GM12891 (cell line): ENCODE measurements around the gene ARHGAP20.

Experiments used
- PAX5 ChIP-seq: IDR thresholded peaks from 2 replicates; pipeline ENCODE4 v1.6.1; 2011; ENCODE audit warnings: low read length, moderate library complexity, mild to moderate bottlenecking; ENCODE audit not compliant: insufficient read depth, severe bottlenecking
- POLR2A ChIP-seq: IDR thresholded peaks from 2 replicates; pipeline ENCODE4 v1.6.1; 2011; ENCODE audit warnings: low read depth, low read length, control low read depth
- POLR2AphosphoS5 ChIP-seq: IDR thresholded peaks from 2 replicates; pipeline ENCODE4 v1.6.1; 2011; ENCODE audit warnings: low read depth, low read length, control low read depth
- POU2F2 ChIP-seq: IDR thresholded peaks from 2 replicates; pipeline ENCODE4 v1.6.1; 2011; ENCODE audit warnings: low read depth, mild to moderate bottlenecking, control low read depth, low read length, moderate library complexity
- SPI1 ChIP-seq: IDR thresholded peaks from 2 replicates; pipeline ENCODE4 v1.6.1; 2011; ENCODE audit warnings: low read depth, low read length, control low read depth
- TAF1 ChIP-seq: IDR thresholded peaks from 2 replicates; pipeline ENCODE4 v1.6.1; 2011; ENCODE audit warnings: low read depth, low read length, control low read depth

DNA sequence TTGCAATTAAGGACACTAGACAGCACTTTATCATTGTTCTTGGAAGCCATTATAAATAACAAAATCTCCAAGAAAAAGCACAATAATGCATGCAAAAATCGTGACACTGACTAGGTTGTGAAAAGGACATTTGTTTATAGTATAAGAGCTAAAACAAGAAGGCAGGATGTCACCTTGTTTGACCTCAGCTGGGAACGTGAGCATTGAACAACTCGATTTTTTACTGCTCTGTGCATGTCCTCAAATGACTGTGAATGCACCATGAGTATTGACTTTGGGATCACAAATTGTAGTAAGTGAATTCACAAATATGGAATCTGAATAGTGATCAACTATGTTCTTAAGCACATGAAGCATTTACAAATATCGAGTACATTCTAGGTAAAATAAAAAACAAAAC lies 35.3 kb upstream of the ARHGAP20 start:
- TF ChIP-seq POLR2A (no peak), TAF1 (no peak), POLR2AphosphoS5 (no peak), PAX5 (no peak), SPI1 (no peak), POU2F2 (no peak)
